T1000 (cell line): Measurements from ENCODE around the gene GBX2.
"Not testable (repeated sequence)": the region's sequence is repeated elsewhere in the genome, so short reads cannot be mapped to it uniquely, and the experiment has no call there.

Experiments used
- DNase-seq: peaks from one replicate; lab custom pipeline; 2025; ENCODE audit warnings: mixed read lengths; lab: John Stamatoyannopoulos, UW

GBX2 gene

GRCh38 chr2:236156095-236156859, 11.9 kb downstream of the GBX2 start:
- no peak for DNase-seq

GRCh38 chr2:236155406-236155805, 12.8 kb downstream of the GBX2 start:
- DNase-seq: no peak

- DNase-seq: no peak
Observed at GRCh38 chr2:236146436-236146835, 21.8 kb downstream of the GBX2 start.

GRCh38 chr2:236143811-236144210, 24.4 kb downstream of the GBX2 start:
- DNase-seq: no peak

GRCh38 chr2:236141616-236142015, 26.6 kb downstream of the GBX2 start:
- not testable (repeated sequence) for DNase-seq

GRCh38 chr2:236137066-236137465, 31.1 kb downstream of the GBX2 start:
- no peak for DNase-seq

- no peak for DNase-seq
Observed at GRCh38 chr2:236136538-236136937, 31.6 kb downstream of the GBX2 start.

- DNase-seq: no peak
Observed at GRCh38 chr2:236133410-236134012, 34.7 kb downstream of the GBX2 start.

- DNase-seq: no peak
Observed at GRCh38 chr2:236131073-236131692, 37.0 kb downstream of the GBX2 start.

- no peak for DNase-seq
Observed at GRCh38 chr2:236130349-236130998, 37.7 kb downstream of the GBX2 start.

GRCh38 chr2:236129935-236130334, 38.3 kb downstream of the GBX2 start:
- no peak for DNase-seq

GRCh38 chr2:236128321-236128720, 39.9 kb downstream of the GBX2 start:
- no peak for DNase-seq

- no peak for DNase-seq
Observed at GRCh38 chr2:236127010-236127409, 41.2 kb downstream of the GBX2 start.

GRCh38 chr2:236125541-236125940, 42.6 kb downstream of the GBX2 start:
- no peak for DNase-seq

- DNase-seq: no peak
Observed at GRCh38 chr2:236124182-236124893, 43.8 kb downstream of the GBX2 start.

- no peak for DNase-seq
Observed at GRCh38 chr2:236123716-236124115, 44.5 kb downstream of the GBX2 start.

GRCh38 chr2:236122236-236122635, 46.0 kb downstream of the GBX2 start:
- no peak for DNase-seq

- DNase-seq: no peak
Observed at GRCh38 chr2:236121546-236121945, 46.6 kb downstream of the GBX2 start.

GRCh38 chr2:236120829-236121228, 47.4 kb downstream of the GBX2 start:
- DNase-seq: no peak

GRCh38 chr2:236120141-236120601, 48.0 kb downstream of the GBX2 start:
- DNase-seq: no peak

- DNase-seq: no peak
Observed at GRCh38 chr2:236119476-236119875, 48.7 kb downstream of the GBX2 start.

GRCh38 chr2:236119003-236119402, 49.2 kb downstream of the GBX2 start:
- DNase-seq: no peak
